Parathyroid adenoma (tissue), 2 donors: Measurements from ENCODE around the gene DLGAP1.
"Not testable (repeated sequence)": the region's sequence is repeated elsewhere in the genome, so short reads cannot be mapped to it uniquely, and the experiment has no call there.

Experiments
- H2AFZ ChIP-seq: fragments of 300-600 bp; sonication (generic); one replicate; pipeline ENCODE4 v1.7.0; 2017; ENCODE audit warnings: antibody characterized with exemption, mild to moderate bottlenecking
- H3K27ac ChIP-seq: fragments of 300-600 bp; sonication (generic); one replicate; pipeline ENCODE4 v1.7.0; 2017
- H3K27me3 ChIP-seq: fragments of 300-600 bp; sonication (generic); one replicate; pipeline ENCODE4 v1.7.0; 2017; ENCODE audit warnings: low read length; ENCODE audit not compliant: control insufficient read depth, insufficient read depth
- H3K36me3 ChIP-seq: fragments of 300-600 bp; sonication (generic); one replicate; pipeline ENCODE4 v1.7.0; 2017; ENCODE audit warnings: low read length; ENCODE audit not compliant: control insufficient read depth, insufficient read depth
- H3K4me1 ChIP-seq: fragments of 300-600 bp; sonication (generic); one replicate; pipeline ENCODE4 v1.7.0; 2017; ENCODE audit warnings: control low read depth
- H3K4me2 ChIP-seq: fragments of 300-600 bp; sonication (generic); one replicate; pipeline ENCODE4 v1.7.0; 2017; ENCODE audit warnings: low read length
- H3K4me3 ChIP-seq: fragments of 300-600 bp; sonication (generic); one replicate; pipeline ENCODE4 v1.7.0; 2017; ENCODE audit warnings: low read depth, low read length
- H3K79me2 ChIP-seq: fragments of 300-600 bp; sonication (generic); one replicate; pipeline ENCODE4 v1.7.0; 2017; ENCODE audit warnings: control low read depth
- H3K9ac ChIP-seq: fragments of 300-600 bp; sonication (generic); one replicate; pipeline ENCODE4 v1.7.0; 2017; ENCODE audit warnings: mild to moderate bottlenecking
- H3K9me3 ChIP-seq: fragments of 300-600 bp; sonication (generic); one replicate; pipeline ENCODE4 v1.7.0; 2017; ENCODE audit warnings: low read length; ENCODE audit not compliant: control insufficient read depth
- CTCF ChIP-seq: fragments of 300-600 bp; sonication (generic); IDR thresholded peaks from one replicate; pipeline ENCODE4 v1.7.0; 2017; ENCODE audit warnings: antibody characterized with exemption, mild to moderate bottlenecking
- donor health status: primary hyperparathyroidism.

The DLGAP1 gene

DNA sequence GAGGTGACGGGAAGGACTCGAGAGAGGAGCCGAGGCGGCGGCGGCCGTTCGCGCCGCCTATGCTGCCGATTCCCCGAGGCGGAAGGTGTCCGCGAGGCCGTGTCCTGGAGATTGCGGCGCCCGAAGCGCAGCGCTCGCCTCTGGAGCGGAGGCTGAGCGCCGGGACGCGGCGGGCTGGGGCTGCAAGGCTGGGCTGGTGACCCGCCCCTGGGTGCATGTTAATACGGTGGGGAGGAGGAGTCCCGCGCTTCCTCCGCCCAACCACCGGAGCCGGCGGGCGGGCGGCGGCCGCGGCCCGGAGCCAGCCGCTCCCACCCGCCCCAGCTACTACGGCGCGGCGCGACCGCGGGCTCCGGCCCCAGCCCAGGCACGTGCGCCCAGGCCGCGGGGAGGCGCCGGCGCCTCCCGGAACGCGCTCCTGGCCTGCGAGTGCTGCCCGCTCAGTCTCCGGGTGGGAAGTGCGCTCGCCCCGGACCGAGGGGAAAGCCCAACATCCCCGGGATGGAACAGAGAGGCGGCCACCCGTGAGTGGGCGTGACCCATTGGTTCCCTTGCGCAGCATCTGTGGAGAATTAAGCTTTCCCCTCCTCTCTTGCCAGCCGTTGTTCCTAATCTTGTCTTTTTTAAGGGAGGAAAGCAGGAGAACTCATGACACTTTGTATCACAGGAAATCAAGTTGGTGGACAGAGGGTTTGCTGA is at the start of gene DLGAP1:
DLGAP1 (minus strand) TSS at position 195 of the 699 bp plus-strand sequence.
- H3K27ac ChIP-seq: no peak within 1 kb of the TSS
- H3K36me3 ChIP-seq: no peaks in the 10 kb centered on the region
- H3K4me3 ChIP-seq: peak within 1 kb of the TSS; percentile 22
- H3K4me1 ChIP-seq: no peaks in the 10 kb centered on the region
- no peaks in the 10 kb centered on the region for H3K9me3 ChIP-seq
- no peaks in the 10 kb centered on the region for H3K79me2 ChIP-seq
- H2AFZ ChIP-seq: peak within 1 kb of the TSS; percentile 62
- H3K4me2 ChIP-seq: peak within 1 kb of the TSS; percentile 69
- H3K9ac ChIP-seq: no peak within 1 kb of the TSS
- H3K27me3 ChIP-seq: peaks cover 4% of the 10 kb centered on the region
- TF ChIP-seq CTCF: no peak

- H3K27me3 ChIP-seq, H3K4me1 ChIP-seq, H3K79me2 ChIP-seq, H3K27ac ChIP-seq, H2AFZ ChIP-seq, H3K4me2 ChIP-seq, H3K9me3 ChIP-seq, H3K9ac ChIP-seq, H3K36me3 ChIP-seq, H3K4me3 ChIP-seq: not testable (repeated sequence)
These were observed 39.7 kb upstream of the DLGAP1 start for GRCh38 chr18:4494703-4495284.

DNA sequence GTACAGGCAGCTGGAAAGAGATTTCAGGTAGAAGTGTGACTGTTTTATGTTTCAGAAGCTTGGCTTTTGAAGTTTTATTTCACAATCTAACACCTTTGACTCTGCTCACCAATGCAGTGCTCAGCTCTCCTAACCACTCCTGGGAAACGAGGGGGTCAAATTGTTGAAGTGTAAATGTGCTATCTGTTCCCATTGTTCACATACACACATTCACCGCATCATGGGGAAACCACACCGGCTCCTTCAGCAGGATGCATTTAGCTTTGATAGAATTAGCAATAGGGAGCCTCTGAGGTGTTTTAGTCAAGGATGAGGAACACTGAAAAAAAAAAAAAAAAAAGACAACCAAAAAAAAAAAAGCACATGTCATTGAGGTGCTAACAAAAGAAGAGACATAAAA is 13.4 kb upstream of the DLGAP1 start:
- no peaks in the 10 kb centered on the region for H3K4me1 ChIP-seq
- no peaks in the 10 kb centered on the region for H3K79me2 ChIP-seq
- H3K9me3 ChIP-seq: no peaks in the 10 kb centered on the region
- H3K4me3 ChIP-seq: no peak overlapping the region
- H3K9ac ChIP-seq: no peak overlapping the region
- no peak overlapping the region for H3K4me2 ChIP-seq
- H3K36me3 ChIP-seq: no peaks in the 10 kb centered on the region
- no peak overlapping the region for H2AFZ ChIP-seq
- TF ChIP-seq CTCF: no peak
- no peaks in the 10 kb centered on the region for H3K27me3 ChIP-seq
- no peak overlapping the region for H3K27ac ChIP-seq

DNA sequence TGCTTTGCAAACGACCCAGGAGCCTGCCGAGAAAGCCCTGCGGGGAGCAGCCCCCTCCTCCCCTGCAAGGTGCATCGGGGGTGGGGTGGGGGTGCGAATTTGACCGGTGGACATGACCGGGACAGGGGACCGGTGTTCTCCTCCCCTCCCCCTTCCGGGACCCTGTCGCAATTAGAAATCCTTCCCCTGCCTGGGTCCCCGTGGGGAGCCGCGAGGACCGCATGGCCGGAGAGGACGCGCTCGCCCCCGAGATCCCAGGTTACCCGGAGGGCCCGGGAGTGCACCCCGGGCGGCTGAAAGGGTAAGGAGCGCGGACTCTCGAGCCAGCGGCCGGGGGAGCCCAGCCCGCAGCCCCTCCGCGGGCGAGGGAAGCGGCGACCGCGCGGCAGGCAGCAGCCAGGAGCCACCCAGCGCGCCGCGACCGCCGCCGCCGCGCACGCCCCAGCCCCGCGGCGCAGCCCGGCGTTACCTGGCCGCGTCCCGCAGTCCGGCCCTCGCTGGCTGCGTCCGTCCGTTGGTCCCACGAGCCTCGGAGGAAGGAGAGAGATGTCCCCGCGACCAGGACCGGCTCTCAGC is 482 bp downstream of the DLGAP1 start:
- Histone ChIP-seq H3K27me3 (peaks cover 4% of the 10 kb centered on the region), H3K9ac (no peak overlapping the region), H3K4me3 (peak overlapping the region; percentile 1)

More for the DNA sequence above, 482 bp downstream of the DLGAP1 start:
- no peak for TF ChIP-seq CTCF
- peak overlapping the region; percentile 69 for H3K4me2 ChIP-seq
- H3K36me3 ChIP-seq: no peaks in the 10 kb centered on the region
- no peak overlapping the region for H3K27ac ChIP-seq
- H3K9me3 ChIP-seq: no peaks in the 10 kb centered on the region
- H2AFZ ChIP-seq: peak overlapping the region; percentile 62
- no peaks in the 10 kb centered on the region for H3K4me1 ChIP-seq
- H3K79me2 ChIP-seq: no peaks in the 10 kb centered on the region
